Neural cell (in vitro differentiated cells): ENCODE data around the gene TRIM2.

Experiments used
- TF ChIP-seq, protein P1 (sequence below): IDR thresholded peaks from 2 replicates; pipeline ENCODE4 v1.6.1; 2012; ENCODE audit warnings: borderline replicate concordance
- TF ChIP-seq, protein P2 (sequence below): fragments of 450-650 bp; IDR thresholded peaks from 2 replicates; pipeline ENCODE4 v1.5.1; 2014; ENCODE audit warnings: antibody characterized with exemption, mild to moderate bottlenecking, moderate library complexity; ENCODE audit not compliant: poor library complexity, severe bottlenecking

DNA sequence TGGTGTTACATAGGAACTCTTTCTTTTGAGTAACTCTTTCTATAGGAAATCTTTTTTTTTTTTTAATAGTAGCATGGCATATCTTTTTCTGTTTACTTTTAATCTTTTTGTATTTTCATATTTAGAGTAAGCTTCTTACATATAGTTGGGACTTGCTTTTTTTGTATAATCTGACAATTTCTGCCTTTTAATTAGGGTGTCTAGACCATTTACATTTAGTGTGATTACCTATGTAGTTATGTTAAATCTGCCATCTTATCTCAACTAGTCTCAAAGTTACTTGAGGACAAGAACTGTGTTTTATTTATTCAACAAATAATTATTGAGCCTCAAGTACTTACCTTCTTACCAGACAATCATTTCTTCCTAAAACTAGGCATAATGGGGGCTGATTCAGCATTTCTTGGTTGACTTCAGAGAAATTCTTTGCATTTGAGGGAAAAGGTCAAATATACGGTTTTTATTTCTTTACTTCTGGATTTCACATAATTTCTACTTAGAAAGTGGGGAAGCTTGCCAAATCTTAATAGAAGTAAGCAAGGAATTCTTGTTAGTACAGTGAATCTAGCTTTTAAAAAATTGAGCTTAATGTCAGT is 168.8 kb downstream of the TRIM2 start:
- TF ChIP-seq, protein P1, sequence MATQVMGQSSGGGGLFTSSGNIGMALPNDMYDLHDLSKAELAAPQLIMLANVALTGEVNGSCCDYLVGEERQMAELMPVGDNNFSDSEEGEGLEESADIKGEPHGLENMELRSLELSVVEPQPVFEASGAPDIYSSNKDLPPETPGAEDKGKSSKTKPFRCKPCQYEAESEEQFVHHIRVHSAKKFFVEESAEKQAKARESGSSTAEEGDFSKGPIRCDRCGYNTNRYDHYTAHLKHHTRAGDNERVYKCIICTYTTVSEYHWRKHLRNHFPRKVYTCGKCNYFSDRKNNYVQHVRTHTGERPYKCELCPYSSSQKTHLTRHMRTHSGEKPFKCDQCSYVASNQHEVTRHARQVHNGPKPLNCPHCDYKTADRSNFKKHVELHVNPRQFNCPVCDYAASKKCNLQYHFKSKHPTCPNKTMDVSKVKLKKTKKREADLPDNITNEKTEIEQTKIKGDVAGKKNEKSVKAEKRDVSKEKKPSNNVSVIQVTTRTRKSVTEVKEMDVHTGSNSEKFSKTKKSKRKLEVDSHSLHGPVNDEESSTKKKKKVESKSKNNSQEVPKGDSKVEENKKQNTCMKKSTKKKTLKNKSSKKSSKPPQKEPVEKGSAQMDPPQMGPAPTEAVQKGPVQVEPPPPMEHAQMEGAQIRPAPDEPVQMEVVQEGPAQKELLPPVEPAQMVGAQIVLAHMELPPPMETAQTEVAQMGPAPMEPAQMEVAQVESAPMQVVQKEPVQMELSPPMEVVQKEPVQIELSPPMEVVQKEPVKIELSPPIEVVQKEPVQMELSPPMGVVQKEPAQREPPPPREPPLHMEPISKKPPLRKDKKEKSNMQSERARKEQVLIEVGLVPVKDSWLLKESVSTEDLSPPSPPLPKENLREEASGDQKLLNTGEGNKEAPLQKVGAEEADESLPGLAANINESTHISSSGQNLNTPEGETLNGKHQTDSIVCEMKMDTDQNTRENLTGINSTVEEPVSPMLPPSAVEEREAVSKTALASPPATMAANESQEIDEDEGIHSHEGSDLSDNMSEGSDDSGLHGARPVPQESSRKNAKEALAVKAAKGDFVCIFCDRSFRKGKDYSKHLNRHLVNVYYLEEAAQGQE, result no peak
- TF ChIP-seq, protein P2, sequence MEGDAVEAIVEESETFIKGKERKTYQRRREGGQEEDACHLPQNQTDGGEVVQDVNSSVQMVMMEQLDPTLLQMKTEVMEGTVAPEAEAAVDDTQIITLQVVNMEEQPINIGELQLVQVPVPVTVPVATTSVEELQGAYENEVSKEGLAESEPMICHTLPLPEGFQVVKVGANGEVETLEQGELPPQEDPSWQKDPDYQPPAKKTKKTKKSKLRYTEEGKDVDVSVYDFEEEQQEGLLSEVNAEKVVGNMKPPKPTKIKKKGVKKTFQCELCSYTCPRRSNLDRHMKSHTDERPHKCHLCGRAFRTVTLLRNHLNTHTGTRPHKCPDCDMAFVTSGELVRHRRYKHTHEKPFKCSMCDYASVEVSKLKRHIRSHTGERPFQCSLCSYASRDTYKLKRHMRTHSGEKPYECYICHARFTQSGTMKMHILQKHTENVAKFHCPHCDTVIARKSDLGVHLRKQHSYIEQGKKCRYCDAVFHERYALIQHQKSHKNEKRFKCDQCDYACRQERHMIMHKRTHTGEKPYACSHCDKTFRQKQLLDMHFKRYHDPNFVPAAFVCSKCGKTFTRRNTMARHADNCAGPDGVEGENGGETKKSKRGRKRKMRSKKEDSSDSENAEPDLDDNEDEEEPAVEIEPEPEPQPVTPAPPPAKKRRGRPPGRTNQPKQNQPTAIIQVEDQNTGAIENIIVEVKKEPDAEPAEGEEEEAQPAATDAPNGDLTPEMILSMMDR, result no peak
